Astrocyte (in vitro differentiated cells and primary cell): Measurements from ENCODE around the gene OR8H1. TPM values are rescaled to one million over a fixed set of nuclear protein-coding genes. Genes with fewer than 3 reads are reported as not detected.

Experiments used
- DNase-seq: peaks from one replicate; pipeline ENCODE4 v3.0.0-alpha.2; 2010; ENCODE audit warnings: low read depth
- FAIRE-seq: peaks from 2 replicates; lab custom pipeline; 2011; peaks lifted over from hg19 to GRCh38; lab: Jason Lieb, UNC
- H2AFZ ChIP-seq: 2 replicates; pipeline ENCODE4 v1.6.0; 2012; ENCODE audit warnings: low read depth, low read length, inconsistent platforms
- H3K27ac ChIP-seq: 2 replicates; pipeline ENCODE4 v1.5.1; 2011; ENCODE audit warnings: low read depth, low read length, inconsistent platforms
- H3K27me3 ChIP-seq: 2 replicates; pipeline ENCODE4 v1.6.0; 2011; ENCODE audit warnings: low read length, inconsistent platforms; ENCODE audit not compliant: insufficient read depth
- H3K36me3 ChIP-seq: 2 replicates; pipeline ENCODE4 v1.5.1; 2011; ENCODE audit warnings: low read length, inconsistent platforms; ENCODE audit not compliant: insufficient read depth
- H3K4me1 ChIP-seq: 2 replicates; pipeline ENCODE4 v1.5.1; 2011; ENCODE audit warnings: low read length, inconsistent platforms; ENCODE audit not compliant: insufficient read depth
- H3K4me2 ChIP-seq: 2 replicates; pipeline ENCODE4 v1.6.0; 2012; ENCODE audit warnings: low read length, inconsistent platforms
- H3K4me3 ChIP-seq: 2 replicates; pipeline ENCODE4 v1.5.1; 2011; ENCODE audit warnings: low read depth, mild to moderate bottlenecking, low read length, inconsistent platforms; ENCODE audit not compliant: insufficient read depth
- H3K79me2 ChIP-seq: 2 replicates; pipeline ENCODE4 v1.6.0; 2012; ENCODE audit warnings: mild to moderate bottlenecking, low read length, inconsistent platforms; ENCODE audit not compliant: insufficient read depth
- H3K9ac ChIP-seq: 2 replicates; pipeline ENCODE4 v1.6.0; 2012; ENCODE audit warnings: mild to moderate bottlenecking, low read length, inconsistent platforms
- H3K9me3 ChIP-seq: 2 replicates; pipeline ENCODE4 v1.5.1; 2012; ENCODE audit warnings: low read depth, mild to moderate bottlenecking, low read length, inconsistent platforms; ENCODE audit not compliant: insufficient read depth
- H4K20me1 ChIP-seq: 2 replicates; pipeline ENCODE4 v1.6.0; 2012; ENCODE audit warnings: low read length, inconsistent platforms; ENCODE audit not compliant: insufficient read depth
- H3K27ac Mint-ChIP-seq: one replicate; pipeline ENCODE4 v1.8.0; 2021; ENCODE audit warnings: mild to moderate bottlenecking, mixed read lengths; ENCODE audit not compliant: unreplicated experiment
- H3K27me3 Mint-ChIP-seq: one replicate; pipeline ENCODE4 v1.8.0; 2021; ENCODE audit warnings: low read depth, mixed read lengths; ENCODE audit not compliant: unreplicated experiment
- H3K36me3 Mint-ChIP-seq: one replicate; pipeline ENCODE4 v1.8.0; 2021; ENCODE audit warnings: low read depth, mixed read lengths; ENCODE audit not compliant: unreplicated experiment
- H3K4me1 Mint-ChIP-seq: one replicate; pipeline ENCODE4 v1.8.0; 2021; ENCODE audit warnings: low read depth, mixed read lengths; ENCODE audit not compliant: unreplicated experiment
- H3K4me3 Mint-ChIP-seq: one replicate; pipeline ENCODE4 v1.8.0; 2021; ENCODE audit warnings: mild to moderate bottlenecking, moderate library complexity, mixed read lengths; ENCODE audit not compliant: unreplicated experiment
- H3K9me3 Mint-ChIP-seq: one replicate; pipeline ENCODE4 v1.8.0; 2021; ENCODE audit warnings: mild to moderate bottlenecking, mixed read lengths; ENCODE audit not compliant: unreplicated experiment
- EZH2 ChIP-seq: IDR thresholded peaks from 2 replicates; pipeline ENCODE4 v1.6.1; 2012; ENCODE audit warnings: mild to moderate bottlenecking, low read length, inconsistent platforms; ENCODE audit not compliant: insufficient read depth
- total RNA-seq: library from RNA; stranded (reverse); gene quantifications from 2 replicates; pipeline ENCODE4 v1.2.1, GENCODE V29; 2021
- TF ChIP-seq, protein P1 (sequence below): IDR thresholded peaks from 2 replicates; pipeline ENCODE4 v1.5.1; 2011; ENCODE audit warnings: low read depth, mild to moderate bottlenecking, inconsistent platforms, low read length, moderate library complexity; ENCODE audit not compliant: insufficient read depth

The OR8H1 gene
- total RNA-seq, 1 donor from 2014 or later = not detected

DNA sequence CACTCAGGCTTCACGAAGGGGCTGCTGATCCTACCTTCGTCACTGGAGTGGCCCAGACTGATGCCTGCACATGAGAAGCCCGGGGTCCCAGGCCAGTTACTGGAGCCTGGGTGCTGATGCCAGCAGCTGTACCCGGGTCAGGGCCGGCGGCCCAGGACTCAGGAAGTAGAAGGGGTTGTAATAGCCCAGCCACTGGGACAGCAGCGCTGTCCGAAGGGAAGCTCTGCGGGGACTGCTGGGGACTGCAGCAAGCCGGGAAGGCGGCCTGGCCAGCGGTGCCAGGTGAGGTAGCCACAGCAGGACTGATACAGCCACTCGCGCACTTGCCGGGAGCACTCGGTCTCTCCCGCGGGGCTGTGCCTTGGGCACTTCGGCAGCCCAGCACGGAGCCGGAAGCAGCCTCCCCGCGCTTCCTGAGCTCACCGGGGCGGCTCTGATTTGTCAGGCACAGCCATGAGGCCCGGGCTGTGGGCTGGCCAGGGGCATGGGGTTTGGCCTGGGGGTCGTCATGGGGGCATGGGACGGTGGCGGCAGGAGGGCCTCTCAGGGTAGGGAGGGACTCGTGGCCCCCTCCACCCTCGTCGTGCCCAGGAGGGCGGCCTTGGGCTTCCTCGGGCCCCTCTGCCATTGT is 39.9 kb upstream of the OR8H1 start:
- Mint-ChIP-seq H3K9me3 (no peaks in the 10 kb centered on the region), H3K36me3 (peaks cover 2% of the 10 kb centered on the region)

DNA sequence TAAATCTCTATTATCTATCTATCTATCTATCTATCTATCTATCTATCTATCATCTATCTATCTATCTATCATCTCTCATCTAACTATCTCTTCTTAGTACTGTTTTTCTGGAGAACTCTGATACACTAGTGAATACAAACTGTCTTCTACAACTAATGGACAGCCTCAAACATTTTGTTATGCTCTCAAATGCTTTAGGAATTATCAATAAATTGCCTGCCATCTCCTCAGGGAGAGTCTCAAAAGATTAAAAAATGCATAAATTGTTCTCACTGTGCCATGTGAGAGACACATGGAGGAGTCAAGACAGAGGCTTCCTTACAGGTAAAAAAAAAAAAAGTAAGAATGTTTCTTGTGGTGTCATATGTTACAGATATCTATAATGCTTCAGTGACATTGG is 22.8 kb upstream of the OR8H1 start, which contains the start of gene OR8K3:
TSS of gene OR8K3 (plus strand) at position 301 of the 400 bp plus-strand sequence. CDS start 3,163 bp downstream, outside the sequence.
- no peak within 1 kb of the TSS for H3K4me3 ChIP-seq
- no peak within 1 kb of the TSS for H2AFZ ChIP-seq
- no peaks in the 10 kb centered on the region for H3K27me3 Mint-ChIP-seq
- H3K4me1 Mint-ChIP-seq = no peaks in the 10 kb centered on the region
- no peaks in the 10 kb centered on the region for H3K79me2 ChIP-seq
- H3K9me3 Mint-ChIP-seq = no peaks in the 10 kb centered on the region
- H3K4me3 Mint-ChIP-seq = no peak within 1 kb of the TSS
- no peak within 1 kb of the TSS for H3K27ac Mint-ChIP-seq
- peaks cover 4% of the 10 kb centered on the region for H3K9me3 ChIP-seq
- DNase-seq (no peak), FAIRE-seq (no peak)
- H3K4me2 ChIP-seq = no peak within 1 kb of the TSS
- no peaks in the 10 kb centered on the region for H3K36me3 ChIP-seq
- TF ChIP-seq, protein P1, sequence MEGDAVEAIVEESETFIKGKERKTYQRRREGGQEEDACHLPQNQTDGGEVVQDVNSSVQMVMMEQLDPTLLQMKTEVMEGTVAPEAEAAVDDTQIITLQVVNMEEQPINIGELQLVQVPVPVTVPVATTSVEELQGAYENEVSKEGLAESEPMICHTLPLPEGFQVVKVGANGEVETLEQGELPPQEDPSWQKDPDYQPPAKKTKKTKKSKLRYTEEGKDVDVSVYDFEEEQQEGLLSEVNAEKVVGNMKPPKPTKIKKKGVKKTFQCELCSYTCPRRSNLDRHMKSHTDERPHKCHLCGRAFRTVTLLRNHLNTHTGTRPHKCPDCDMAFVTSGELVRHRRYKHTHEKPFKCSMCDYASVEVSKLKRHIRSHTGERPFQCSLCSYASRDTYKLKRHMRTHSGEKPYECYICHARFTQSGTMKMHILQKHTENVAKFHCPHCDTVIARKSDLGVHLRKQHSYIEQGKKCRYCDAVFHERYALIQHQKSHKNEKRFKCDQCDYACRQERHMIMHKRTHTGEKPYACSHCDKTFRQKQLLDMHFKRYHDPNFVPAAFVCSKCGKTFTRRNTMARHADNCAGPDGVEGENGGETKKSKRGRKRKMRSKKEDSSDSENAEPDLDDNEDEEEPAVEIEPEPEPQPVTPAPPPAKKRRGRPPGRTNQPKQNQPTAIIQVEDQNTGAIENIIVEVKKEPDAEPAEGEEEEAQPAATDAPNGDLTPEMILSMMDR = no peak
- no peak for TF ChIP-seq EZH2
- H3K36me3 Mint-ChIP-seq = no peaks in the 10 kb centered on the region
- H3K4me1 ChIP-seq = no peaks in the 10 kb centered on the region
- no peak within 1 kb of the TSS for H3K27ac ChIP-seq
- no peaks in the 10 kb centered on the region for H4K20me1 ChIP-seq
- no peaks in the 10 kb centered on the region for H3K27me3 ChIP-seq
- no peak within 1 kb of the TSS for H3K9ac ChIP-seq

More for the DNA sequence above, 39.9 kb upstream of the OR8H1 start:
- Histone ChIP-seq H3K79me2 (no peaks in the 10 kb centered on the region), H4K20me1 (no peaks in the 10 kb centered on the region), H2AFZ (no peak overlapping the region), H3K9me3 (no peaks in the 10 kb centered on the region), H3K27me3 (no peaks in the 10 kb centered on the region), H3K4me3 (no peak overlapping the region), H3K4me2 (no peak overlapping the region), H3K36me3 (no peaks in the 10 kb centered on the region), H3K4me1 (no peaks in the 10 kb centered on the region), H3K27ac (no peak overlapping the region), H3K9ac (no peak overlapping the region)
- Mint-ChIP-seq H3K4me1 (peaks cover 9% of the 10 kb centered on the region), H3K4me3 (no peak overlapping the region), H3K27me3 (no peaks in the 10 kb centered on the region), H3K27ac (no peak overlapping the region)
- TF ChIP-seq EZH2 = no peak
- TF ChIP-seq, protein P1 = no peak
- DNase-seq = no peak
- no peak for FAIRE-seq

DNA sequence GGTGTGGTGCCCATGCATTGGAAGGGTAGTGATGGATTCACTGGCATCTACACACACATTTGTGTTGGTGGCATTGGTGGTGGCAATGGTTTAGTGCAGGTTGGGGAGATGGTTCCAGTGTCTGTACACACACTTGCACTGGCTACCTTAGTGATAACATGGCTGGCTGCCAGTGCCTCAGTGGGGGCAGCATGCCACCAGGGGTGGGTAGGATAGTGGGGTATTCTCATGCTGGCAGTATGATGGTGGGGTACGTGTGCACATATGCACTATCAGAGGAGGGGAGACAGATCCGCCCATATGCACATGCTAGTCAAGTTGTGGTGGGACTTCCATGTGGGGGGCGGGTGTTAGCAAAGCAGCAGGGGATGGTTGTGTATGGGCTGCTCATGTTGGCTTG is 15.8 kb upstream of the OR8H1 start:
- H3K4me3 Mint-ChIP-seq = no peak overlapping the region
- peaks cover 3% of the 10 kb centered on the region for H3K9me3 Mint-ChIP-seq
- Histone ChIP-seq H3K4me3 (no peak overlapping the region), H3K27me3 (no peaks in the 10 kb centered on the region), H3K4me2 (no peak overlapping the region), H3K9ac (no peak overlapping the region), H3K9me3 (peaks cover 4% of the 10 kb centered on the region), H3K36me3 (no peaks in the 10 kb centered on the region), H3K27ac (no peak overlapping the region), H4K20me1 (no peaks in the 10 kb centered on the region), H3K4me1 (no peaks in the 10 kb centered on the region), H3K79me2 (no peaks in the 10 kb centered on the region), H2AFZ (no peak overlapping the region)
- DNase-seq (no peak), FAIRE-seq (no peak)
- no peak overlapping the region for H3K27ac Mint-ChIP-seq
- no peaks in the 10 kb centered on the region for H3K4me1 Mint-ChIP-seq
- no peaks in the 10 kb centered on the region for H3K27me3 Mint-ChIP-seq
- H3K36me3 Mint-ChIP-seq = no peaks in the 10 kb centered on the region
- TF ChIP-seq, protein P1 = no peak
- no peak for TF ChIP-seq EZH2
